OCI-LY1 (cell line): Measurements from ENCODE around the gene MRAS.

ENCODE experiments used
- H2AFZ ChIP-seq: fragments of 200-600 bp; sonication (generic), shearing (Covaris generic); 2 replicates; pipeline ENCODE4 v1.6.0; 2014; ENCODE audit warnings: antibody characterized with exemption, mild to moderate bottlenecking, low read length
- H3F3A ChIP-seq: fragments of 200-600 bp; sonication (generic), shearing (Covaris generic); 2 replicates; pipeline ENCODE4 v1.6.0; 2014; ENCODE audit warnings: mild to moderate bottlenecking, antibody characterized with exemption, low read length, moderate library complexity; ENCODE audit not compliant: insufficient read depth
- H3K27ac ChIP-seq: fragments of 200-600 bp; sonication (generic); 2 replicates; pipeline ENCODE4 v1.5.1; 2014; ENCODE audit warnings: low read length, mixed run types, mild to moderate bottlenecking, low read depth; ENCODE audit not compliant: poor library complexity, severe bottlenecking
- H3K27me3 ChIP-seq: fragments of 200-600 bp; sonication (generic); 2 replicates; pipeline ENCODE4 v1.6.0; 2014; ENCODE audit warnings: antibody characterized with exemption, mild to moderate bottlenecking, low read length, moderate library complexity; ENCODE audit not compliant: insufficient read depth
- H3K36me3 ChIP-seq: fragments of 200-600 bp; sonication (generic); 2 replicates; pipeline ENCODE4 v1.6.1; 2014; ENCODE audit warnings: mild to moderate bottlenecking, antibody characterized with exemption, low read length, moderate library complexity, mixed read lengths; ENCODE audit not compliant: insufficient read depth
- H3K4me1 ChIP-seq: fragments of 200-600 bp; sonication (generic); 2 replicates; pipeline ENCODE4 v1.5.1; 2014; ENCODE audit warnings: mild to moderate bottlenecking, low read length, moderate library complexity; ENCODE audit not compliant: insufficient read depth, severe bottlenecking
- H3K4me2 ChIP-seq: fragments of 200-600 bp; sonication (generic), shearing (Covaris generic); 2 replicates; pipeline ENCODE4 v1.6.1; 2014; ENCODE audit warnings: low read length
- H3K4me3 ChIP-seq: fragments of 200-600 bp; sonication (generic); 2 replicates; pipeline ENCODE4 v1.5.1; 2014; ENCODE audit warnings: low read length, low read depth, mild to moderate bottlenecking, mixed read lengths; ENCODE audit not compliant: poor library complexity, severe bottlenecking
- H3K79me2 ChIP-seq: fragments of 200-600 bp; shearing (Covaris generic); 2 replicates; pipeline ENCODE4 v1.6.1; 2016; ENCODE audit warnings: mixed run types, low read length, mixed read lengths; ENCODE audit not compliant: insufficient read depth
- H3K9ac ChIP-seq: fragments of 200-600 bp; sonication (generic), shearing (Covaris generic); 2 replicates; pipeline ENCODE4 v1.6.1; 2014; ENCODE audit warnings: mild to moderate bottlenecking, low read length, mixed read lengths
- H3K9me2 ChIP-seq: fragments of 200-600 bp; sonication (generic), shearing (Covaris generic); 2 replicates; pipeline ENCODE4 v1.6.1; 2014; ENCODE audit warnings: low read depth, mild to moderate bottlenecking, low read length, mixed read lengths
- H3K9me3 ChIP-seq: fragments of 200-600 bp; shearing (Covaris generic); 2 replicates; pipeline ENCODE4 v1.6.1; 2014; ENCODE audit warnings: low read length, mixed read lengths
- H4K20me1 ChIP-seq: fragments of 200-600 bp; sonication (generic), shearing (Covaris generic); 2 replicates; pipeline ENCODE4 v1.6.0; 2016; ENCODE audit warnings: mild to moderate bottlenecking, low read length; ENCODE audit not compliant: insufficient read depth
- CTCF ChIP-seq: fragments of 200-600 bp; sonication (generic), shearing (Covaris generic); IDR thresholded peaks from 2 replicates; pipeline ENCODE4 v1.5.1; 2017; ENCODE audit warnings: mild to moderate bottlenecking, antibody characterized with exemption, low read length, moderate library complexity, mixed read lengths
- EZH2 ChIP-seq: fragments of 200-600 bp; sonication (generic), shearing (Covaris generic); IDR thresholded peaks from 2 replicates; pipeline ENCODE4 v1.8.0; 2017; ENCODE audit warnings: borderline replicate concordance, mixed run types, mild to moderate bottlenecking, antibody characterized with exemption, low read length, moderate library complexity, mixed read lengths

Gene MRAS

GRCh38 chr3:138404121-138404520, 55.7 kb downstream of the MRAS start:
- Histone ChIP-seq H3K9me3 (no peaks in the 10 kb centered on the region), H3K9me2 (no peaks in the 10 kb centered on the region), H2AFZ (no peak overlapping the region), H3K4me1 (no peaks in the 10 kb centered on the region), H3K36me3 (no peaks in the 10 kb centered on the region), H3K9ac (no peak overlapping the region), H3K27ac (no peak overlapping the region), H4K20me1 (no peaks in the 10 kb centered on the region), H3F3A (no peaks in the 10 kb centered on the region), H3K4me3 (no peak overlapping the region), H3K4me2 (no peak overlapping the region), H3K79me2 (no peaks in the 10 kb centered on the region), H3K27me3 (no peaks in the 10 kb centered on the region; the same call in 1 of the 2 replicates)
- TF ChIP-seq EZH2 (no peak), CTCF (no peak)

GRCh38 chr3:138405001-138405400, 56.6 kb downstream of the MRAS start:
- no peaks in the 10 kb centered on the region for H3K79me2 ChIP-seq
- no peak overlapping the region for H3K27ac ChIP-seq
- no peaks in the 10 kb centered on the region for H3K9me2 ChIP-seq
- H4K20me1 ChIP-seq, result no peaks in the 10 kb centered on the region
- H3K4me1 ChIP-seq, result no peaks in the 10 kb centered on the region
- no peaks in the 10 kb centered on the region; the same call in 1 of the 2 replicates for H3K27me3 ChIP-seq
- H3K4me2 ChIP-seq, result no peak overlapping the region
- H2AFZ ChIP-seq, result no peak overlapping the region
- H3K4me3 ChIP-seq, result no peak overlapping the region
- TF ChIP-seq EZH2, result no peak
- TF ChIP-seq CTCF, result no peak
- H3K9ac ChIP-seq, result no peak overlapping the region
- H3K9me3 ChIP-seq, result no peaks in the 10 kb centered on the region
- no peaks in the 10 kb centered on the region for H3K36me3 ChIP-seq
- H3F3A ChIP-seq, result no peaks in the 10 kb centered on the region

- Histone ChIP-seq H3K9ac (no peak overlapping the region), H4K20me1 (no peaks in the 10 kb centered on the region)
- TF ChIP-seq CTCF, result no peak
- no peak for TF ChIP-seq EZH2
Measured at GRCh38 chr3:138405486-138405885, 57.1 kb downstream of the MRAS start.

More at GRCh38 chr3:138405486-138405885, 57.1 kb downstream of the MRAS start:
- Histone ChIP-seq H3K27me3 (no peaks in the 10 kb centered on the region; the same call in 1 of the 2 replicates), H2AFZ (no peak overlapping the region), H3K9me3 (no peaks in the 10 kb centered on the region), H3K4me2 (no peak overlapping the region), H3F3A (no peaks in the 10 kb centered on the region), H3K9me2 (no peaks in the 10 kb centered on the region), H3K4me3 (no peak overlapping the region), H3K27ac (no peak overlapping the region), H3K4me1 (no peaks in the 10 kb centered on the region), H3K79me2 (no peaks in the 10 kb centered on the region), H3K36me3 (no peaks in the 10 kb centered on the region)
